ENCODE measurements around the gene ZNF316. TPM values are rescaled to one million over a fixed set of nuclear protein-coding genes. Genes with fewer than 3 reads are reported as not detected.

Gene ZNF316
- total RNA-seq: 10 to 100 TPM; 10.2 to 21.4 (median 21.3) TPM

- DNase-seq (ENCODE audit: low spot score in 2 of 2): peak in 1 of 2 donors; percentile 64
- TF ChIP-seq, protein P1, sequence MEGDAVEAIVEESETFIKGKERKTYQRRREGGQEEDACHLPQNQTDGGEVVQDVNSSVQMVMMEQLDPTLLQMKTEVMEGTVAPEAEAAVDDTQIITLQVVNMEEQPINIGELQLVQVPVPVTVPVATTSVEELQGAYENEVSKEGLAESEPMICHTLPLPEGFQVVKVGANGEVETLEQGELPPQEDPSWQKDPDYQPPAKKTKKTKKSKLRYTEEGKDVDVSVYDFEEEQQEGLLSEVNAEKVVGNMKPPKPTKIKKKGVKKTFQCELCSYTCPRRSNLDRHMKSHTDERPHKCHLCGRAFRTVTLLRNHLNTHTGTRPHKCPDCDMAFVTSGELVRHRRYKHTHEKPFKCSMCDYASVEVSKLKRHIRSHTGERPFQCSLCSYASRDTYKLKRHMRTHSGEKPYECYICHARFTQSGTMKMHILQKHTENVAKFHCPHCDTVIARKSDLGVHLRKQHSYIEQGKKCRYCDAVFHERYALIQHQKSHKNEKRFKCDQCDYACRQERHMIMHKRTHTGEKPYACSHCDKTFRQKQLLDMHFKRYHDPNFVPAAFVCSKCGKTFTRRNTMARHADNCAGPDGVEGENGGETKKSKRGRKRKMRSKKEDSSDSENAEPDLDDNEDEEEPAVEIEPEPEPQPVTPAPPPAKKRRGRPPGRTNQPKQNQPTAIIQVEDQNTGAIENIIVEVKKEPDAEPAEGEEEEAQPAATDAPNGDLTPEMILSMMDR (IDR thresholded peaks at IDR 0.05): no peak
- peak; percentile 25 to 42 (median 26) for TF ChIP-seq POLR2AphosphoS5 (IDR thresholded peaks at IDR 0.05)
- Histone ChIP-seq H3K4me1 (peaks cover 6 to 8% of the 10 kb centered on the region in 2 donors), H3K36me3 (no peaks in the 10 kb centered on the region), H3K27me3 (no peaks in the 10 kb centered on the region), H3K27ac (peak within 1 kb of the TSS; percentile 90 to 98), H3K4me3 (peak within 1 kb of the TSS; percentile 92 to 100 (median 94)), H3K9me3 (no peaks in the 10 kb centered on the region)
- intact Hi-C loops (cut with DNase I; ENCODE audit: low total_unique reads): no loop called here
Observed at GRCh38 chr7:6636741-6637543, at the start of gene ZNF316. Gene ZNF316 (plus strand): TSS chr7:6637318. CDS start chr7:6642410, 5,092 bp downstream.

- H3K27ac ChIP-seq: no peak overlapping the region
- H3K9me3 ChIP-seq: no peaks in the 10 kb centered on the region
- no peak overlapping the region for H3K4me3 ChIP-seq
- TF ChIP-seq POLR2A (IDR thresholded peaks at IDR 0.05) (no peak), POLR2AphosphoS5 (IDR thresholded peaks at IDR 0.05) (no peak)
- TF ChIP-seq, protein P1 (IDR thresholded peaks at IDR 0.05): no peak
- H3K36me3 ChIP-seq: no peaks in the 10 kb centered on the region
- DNase-seq (ENCODE audit: low spot score in 2 of 2): no peak
- H3K27me3 ChIP-seq: no peaks in the 10 kb centered on the region
- H3K4me1 ChIP-seq: peaks cover 0 to 2% of the 10 kb centered on the region in 2 donors
- intact Hi-C loops (cut with DNase I; ENCODE audit: low total_unique reads): no loop called here
Observed at GRCh38 chr7:6588566-6588965, 48.6 kb upstream of the ZNF316 start.

DNA sequence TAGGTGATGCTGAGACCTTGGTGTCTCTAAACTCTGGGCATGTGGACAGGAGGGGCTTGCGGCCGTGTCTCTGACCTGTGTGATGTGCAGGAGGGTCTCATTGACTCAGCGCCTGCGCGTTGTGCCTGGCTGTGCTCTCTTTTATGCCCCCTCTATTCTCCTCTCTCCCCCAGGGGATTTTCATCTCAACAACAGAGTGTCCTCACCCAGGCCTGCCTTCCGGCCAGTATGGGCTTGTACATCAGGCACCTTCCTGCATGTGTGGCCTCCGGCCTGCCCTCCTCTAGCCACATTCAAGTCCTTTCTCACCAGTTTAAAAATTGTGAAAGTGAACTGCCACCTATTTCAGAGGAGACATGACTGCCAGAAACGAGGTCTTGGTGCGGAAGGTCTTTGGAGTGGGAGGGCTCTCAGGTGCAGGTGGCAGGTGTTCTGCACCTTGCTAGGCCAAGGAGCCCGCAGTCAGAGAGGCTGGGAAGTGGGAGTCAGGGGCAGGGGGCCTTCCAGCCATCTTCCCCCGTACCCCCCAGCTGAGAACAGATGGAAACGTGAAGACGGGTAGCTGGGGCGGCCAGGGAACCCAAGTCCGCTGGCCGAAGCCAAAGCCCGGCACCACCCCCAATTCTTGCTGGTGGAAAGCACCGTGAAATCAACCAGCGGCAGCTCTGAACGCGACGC lies 47.8 kb upstream of the ZNF316 start:
- no peaks in the 10 kb centered on the region for H3K36me3 ChIP-seq
- intact Hi-C loops (cut with DNase I; ENCODE audit: low total_unique reads): no loop called here
- no peak for DNase-seq (ENCODE audit: low spot score in 2 of 2)
- H3K4me3 ChIP-seq: peak overlapping the region; percentile 61 to 90 (median 83)
- TF ChIP-seq POLR2A (IDR thresholded peaks at IDR 0.05) (no peak), POLR2AphosphoS5 (IDR thresholded peaks at IDR 0.05) (no peak)
- TF ChIP-seq, protein P1 (IDR thresholded peaks at IDR 0.05): no peak
- H3K4me1 ChIP-seq: peaks cover 0 to 2% of the 10 kb centered on the region in 2 donors
- no peaks in the 10 kb centered on the region for H3K9me3 ChIP-seq
- peak overlapping the region; percentile 69 to 79 for H3K27ac ChIP-seq
- H3K27me3 ChIP-seq: no peaks in the 10 kb centered on the region

GRCh38 chr7:6589829-6590644 lies 47.1 kb upstream of the ZNF316 start, which contains the start of gene INTS15:
Gene INTS15 (plus strand): TSS chr7:6590021. CDS start chr7:6590284, 263 bp downstream.
- DNase-seq (ENCODE audit: low spot score in 2 of 2): peak; percentile 42 to 68
- H3K36me3 ChIP-seq: no peaks in the 10 kb centered on the region

More at GRCh38 chr7:6589829-6590644, 47.1 kb upstream of the ZNF316 start, which contains the start of gene INTS15:
- peaks cover 0 to 2% of the 10 kb centered on the region in 2 donors for H3K4me1 ChIP-seq
- intact Hi-C loops (cut with DNase I; ENCODE audit: low total_unique reads): no loop called here
- TF ChIP-seq, protein P1 (IDR thresholded peaks at IDR 0.05): peak in 1 of 3 donors; percentile 97
- TF ChIP-seq POLR2AphosphoS5 (IDR thresholded peaks at IDR 0.05): no peak
- no peaks in the 10 kb centered on the region for H3K9me3 ChIP-seq
- peak within 1 kb of the TSS; percentile 74 to 79 for H3K27ac ChIP-seq
- H3K27me3 ChIP-seq: no peaks in the 10 kb centered on the region
- peak within 1 kb of the TSS; percentile 61 to 90 (median 83) for H3K4me3 ChIP-seq
